ENCODE data around the gene SLC35A2.
A peak's percentile ranks its signal among the peaks of the same experiment; 100 is the strongest.

SLC35A2 gene

GRCh38 chrX:48896611-48897011 lies 14.8 kb downstream of the SLC35A2 start:
- peak overlapping the region; percentile 66 for H3K4me3 ChIP-seq (ENCODE audit: low read depth, low read length)
- no peak for TF ChIP-seq CTCF (IDR thresholded peaks at IDR 0.05; ENCODE audit: low read depth, low read length)
- TF ChIP-seq MAX (IDR thresholded peaks at IDR 0.05; ENCODE audit: low read depth, low read length) = no peak
- no peak for TF ChIP-seq MYC (IDR thresholded peaks at IDR 0.05; ENCODE audit: low read depth, low read length)
- no peak for TF ChIP-seq POLR2A (IDR thresholded peaks at IDR 0.05; ENCODE audit: extremely low read depth, insufficient read length)
- peak; percentile 71 for DNase-seq (ENCODE audit: low read depth)

- no peak for DNase-seq (ENCODE audit: low read depth)
- TF ChIP-seq MAX (IDR thresholded peaks at IDR 0.05; ENCODE audit: low read depth, low read length) (no peak), CTCF (IDR thresholded peaks at IDR 0.05; ENCODE audit: low read depth, low read length) (no peak)
- no peak overlapping the region for H3K4me3 ChIP-seq (ENCODE audit: low read depth, low read length)
These were observed 16.6 kb downstream of the SLC35A2 start for GRCh38 chrX:48894891-48895290.

DNA sequence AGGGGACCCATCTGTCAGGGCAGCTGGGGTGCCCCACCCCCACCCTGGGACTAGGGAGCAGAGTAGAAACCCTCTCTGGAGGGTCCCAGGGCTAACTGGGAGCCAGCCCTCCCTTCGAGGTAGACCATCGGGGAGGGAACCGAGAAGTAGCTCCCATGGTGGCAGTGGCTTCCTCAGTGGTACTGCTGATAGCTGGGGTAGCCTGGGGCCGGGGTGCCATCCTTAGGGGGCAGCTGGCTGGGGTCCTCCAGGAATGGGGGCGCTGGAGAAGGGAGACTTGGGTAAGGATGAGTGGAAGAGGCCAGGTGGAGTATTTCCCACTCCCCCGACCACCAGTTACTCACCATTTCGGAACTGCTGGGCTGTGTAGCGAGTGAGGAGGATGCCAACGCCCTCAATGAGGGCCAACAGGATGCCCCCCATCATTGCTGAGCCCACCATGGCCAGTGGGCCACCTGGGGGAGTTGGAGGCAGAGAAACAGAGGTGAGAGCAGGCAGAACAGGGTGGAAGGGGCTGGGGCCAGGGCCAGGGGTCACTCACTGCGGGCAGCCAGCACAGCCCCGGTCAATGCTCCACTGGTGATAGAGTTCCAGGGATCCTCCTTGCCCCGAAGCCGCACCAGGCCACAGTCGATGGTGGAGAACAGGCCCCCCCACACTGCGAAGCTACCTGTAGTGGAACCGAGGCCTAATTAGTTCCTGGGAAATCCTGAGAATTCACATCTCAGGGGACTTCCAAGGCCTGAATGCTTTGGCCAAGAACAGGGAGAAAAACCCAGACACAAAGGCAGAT lies 17.7 kb downstream of the SLC35A2 start:
- TF ChIP-seq MYC (IDR thresholded peaks at IDR 0.05; ENCODE audit: low read depth, low read length) (no peak), POLR2A (IDR thresholded peaks at IDR 0.05; ENCODE audit: extremely low read depth, insufficient read length) (no peak), CTCF (IDR thresholded peaks at IDR 0.05; ENCODE audit: low read depth, low read length) (no peak), MAX (IDR thresholded peaks at IDR 0.05; ENCODE audit: low read depth, low read length) (no peak)
- DNase-seq (ENCODE audit: low read depth) = no peak
- no peak overlapping the region for H3K4me3 ChIP-seq (ENCODE audit: low read depth, low read length)

- TF ChIP-seq MYC (IDR thresholded peaks at IDR 0.05; ENCODE audit: low read depth, low read length) (no peak), CTCF (IDR thresholded peaks at IDR 0.05; ENCODE audit: low read depth, low read length) (no peak), MAX (IDR thresholded peaks at IDR 0.05; ENCODE audit: low read depth, low read length) (no peak), POLR2A (IDR thresholded peaks at IDR 0.05; ENCODE audit: extremely low read depth, insufficient read length) (no peak)
- DNase-seq (ENCODE audit: low read depth) = no peak
- no peak overlapping the region for H3K4me3 ChIP-seq (ENCODE audit: low read depth, low read length)
These were observed 18.6 kb downstream of the SLC35A2 start for GRCh38 chrX:48892896-48893295.

GRCh38 chrX:48891402-48892288 lies 19.8 kb downstream of the SLC35A2 start:
- H3K4me3 ChIP-seq (ENCODE audit: low read depth, low read length) = no peak overlapping the region
- peak; percentile 62 for DNase-seq (ENCODE audit: low read depth)
- TF ChIP-seq CTCF (IDR thresholded peaks at IDR 0.05; ENCODE audit: low read depth, low read length) (peak; percentile 14), POLR2A (IDR thresholded peaks at IDR 0.05; ENCODE audit: extremely low read depth, insufficient read length) (no peak)

All from NB4 (cell line).